ENCODE results near the gene DLX4. TPM values are rescaled to one million over a fixed set of nuclear protein-coding genes. Genes with fewer than 3 reads are reported as not detected.

The DLX4 gene
- total RNA-seq, 4 donors from 2014 or later = 0.13 to 0.67 TPM; not detected in 2

GRCh38 chr17:49939318-49939717 lies 29.7 kb upstream of the DLX4 start:
- Histone ChIP-seq H3K4me1 (no peaks in the 10 kb centered on the region), H3K9me3 (no peaks in the 10 kb centered on the region), H3K4me3 (no peak overlapping the region), H3K36me3 (no peaks in the 10 kb centered on the region), H3K27me3 (peaks cover 0 to 80% (median 0%) of the 10 kb centered on the region in 4 donors), H3K27ac (no peak overlapping the region)
- DNase-seq = no peak
- intact Hi-C loops (cut with DNase I) = no loop called here
- TF ChIP-seq POLR2A (IDR thresholded peaks at IDR 0.05) = no peak
- TF ChIP-seq CTCF (IDR thresholded peaks at IDR 0.05) = no peak
- WGBS, 2 donors = 43 to 54% methylated on average over 6 to 7 of the region's 7 CpGs

GRCh38 chr17:49941427-49941826 lies 27.6 kb upstream of the DLX4 start:
- Histone ChIP-seq H3K27me3 (peaks cover 0 to 80% (median 0%) of the 10 kb centered on the region in 4 donors), H3K27ac (no peak overlapping the region), H3K9me3 (no peaks in the 10 kb centered on the region), H3K36me3 (no peaks in the 10 kb centered on the region), H3K4me1 (no peaks in the 10 kb centered on the region), H3K4me3 (no peak overlapping the region)
- TF ChIP-seq CTCF (IDR thresholded peaks at IDR 0.05) (no peak), POLR2A (IDR thresholded peaks at IDR 0.05) (no peak)
- intact Hi-C loops (cut with DNase I) = no loop called here
- no peak for DNase-seq
- WGBS, 2 donors = 60 to 61% methylated on average over 4 to 5 of the region's 10 CpGs

- 73 to 78% methylated on average over 5 of the region's 5 CpGs for whole genome bisulfite sequencing, 2 donors
Observed at GRCh38 chr17:49942947-49943346, 26.0 kb upstream of the DLX4 start.

GRCh38 chr17:49944273-49944870 lies 24.6 kb upstream of the DLX4 start:
- Histone ChIP-seq H3K36me3 (no peaks in the 10 kb centered on the region), H3K27ac (no peak overlapping the region), H3K27me3 (peaks cover 0 to 97% (median 0%) of the 10 kb centered on the region in 4 donors), H3K9me3 (no peaks in the 10 kb centered on the region), H3K4me1 (no peaks in the 10 kb centered on the region), H3K4me3 (no peak overlapping the region)
- no peak for DNase-seq
- intact Hi-C loops (cut with DNase I) = no loop called here
- TF ChIP-seq POLR2A (IDR thresholded peaks at IDR 0.05) = no peak
- TF ChIP-seq CTCF (IDR thresholded peaks at IDR 0.05) = no peak
- 30 to 43% methylated on average over 18 to 22 of the region's 26 CpGs for WGBS, 2 donors

More at GRCh38 chr17:49942947-49943346, 26.0 kb upstream of the DLX4 start:
- Histone ChIP-seq H3K36me3 (no peaks in the 10 kb centered on the region), H3K4me3 (no peak overlapping the region), H3K4me1 (no peaks in the 10 kb centered on the region), H3K9me3 (no peaks in the 10 kb centered on the region), H3K27ac (no peak overlapping the region), H3K27me3 (peaks cover 0 to 93% (median 0%) of the 10 kb centered on the region in 4 donors)
- TF ChIP-seq CTCF (IDR thresholded peaks at IDR 0.05) (no peak), POLR2A (IDR thresholded peaks at IDR 0.05) (no peak)
- DNase-seq = no peak
- intact Hi-C loops (cut with DNase I) = no loop called here

- no peak overlapping the region for H3K27ac ChIP-seq
- peaks cover 0 to 97% (median 0%) of the 10 kb centered on the region in 4 donors for H3K27me3 ChIP-seq
- 63 to 80% methylated on average over 3 to 5 of the region's 8 CpGs for WGBS, 2 donors
- no peak for DNase-seq
- H3K4me1 ChIP-seq = no peaks in the 10 kb centered on the region
- TF ChIP-seq POLR2A (IDR thresholded peaks at IDR 0.05) (no peak), CTCF (IDR thresholded peaks at IDR 0.05) (no peak)
- H3K36me3 ChIP-seq = no peaks in the 10 kb centered on the region
- H3K4me3 ChIP-seq = no peak overlapping the region
- H3K9me3 ChIP-seq = no peaks in the 10 kb centered on the region
- intact Hi-C loops (cut with DNase I) = no loop called here
Observed at GRCh38 chr17:49946208-49946607, 22.8 kb upstream of the DLX4 start.

Data from esophagus squamous epithelium (tissue), 5 donors.